ENCODE results near the gene MUC5B. TPM values are rescaled to one million over a fixed set of nuclear protein-coding genes. Genes with fewer than 3 reads are reported as not detected.

The MUC5B gene
- total and polyA plus RNA-seq, 2 donors (not counting 1 experiment from before 2014, with no cell fraction given), result not detected

GRCh38 chr11:1271927-1272326 lies 49.1 kb downstream of the MUC5B start:
- no peaks in the 10 kb centered on the region for H3K9me3 ChIP-seq (ENCODE audit: control insufficient read depth, insufficient read depth, low read depth, low read length)
- H3K9ac ChIP-seq (ENCODE audit: insufficient read depth, low read length), result no peak overlapping the region
- no peaks in the 10 kb centered on the region for H3K79me2 ChIP-seq (ENCODE audit: control insufficient read depth, insufficient read depth, low read length)
- H3K36me3 ChIP-seq (ENCODE audit: control insufficient read depth, insufficient read depth, low read length), result peaks cover 8% of the 10 kb centered on the region
- no peaks in the 10 kb centered on the region for H4K20me1 ChIP-seq (ENCODE audit: control insufficient read depth, extremely low read depth, insufficient read depth, low read length)
- H2AFZ ChIP-seq (ENCODE audit: low read length), result no peak overlapping the region
- DNase-seq (ENCODE audit: low read depth in 2 of 2), result no peak
- H3K4me1 ChIP-seq (ENCODE audit: control insufficient read depth, extremely low read depth, insufficient read depth, low read length), result no peaks in the 10 kb centered on the region
- no peak overlapping the region for H3K4me3 ChIP-seq (replicated peaks in 1 of 4; ENCODE audit: control extremely low read depth in 1 of 4, insufficient read depth in 1 of 4, low read depth in 3 of 4, low read length in 4 of 4)
- H3K27ac ChIP-seq (ENCODE audit: insufficient read depth, low read length), result no peak overlapping the region
- no peaks in the 10 kb centered on the region for H3K27me3 ChIP-seq (ENCODE audit: control insufficient read depth, insufficient read depth, low read length)
- no peak for TF ChIP-seq CTCF (conservative IDR thresholded peaks at IDR 0.05 in 1 of 2, IDR thresholded peaks at IDR 0.05 in 1 of 2; ENCODE audit: low read depth in 1 of 2, low read length in 2 of 2)
- no peak overlapping the region for H3K4me2 ChIP-seq (ENCODE audit: extremely low read depth, insufficient read depth, low read length)

GRCh38 chr11:1272531-1272930 lies 49.7 kb downstream of the MUC5B start:
- Histone ChIP-seq H3K27ac (ENCODE audit: insufficient read depth, low read length) (no peak overlapping the region), H3K9me3 (ENCODE audit: control insufficient read depth, insufficient read depth, low read depth, low read length) (no peaks in the 10 kb centered on the region), H3K79me2 (ENCODE audit: control insufficient read depth, insufficient read depth, low read length) (no peaks in the 10 kb centered on the region), H3K4me2 (ENCODE audit: extremely low read depth, insufficient read depth, low read length) (no peak overlapping the region), H3K9ac (ENCODE audit: insufficient read depth, low read length) (no peak overlapping the region), H3K27me3 (ENCODE audit: control insufficient read depth, insufficient read depth, low read length) (no peaks in the 10 kb centered on the region), H3K36me3 (ENCODE audit: control insufficient read depth, insufficient read depth, low read length) (peaks cover 8% of the 10 kb centered on the region), H4K20me1 (ENCODE audit: control insufficient read depth, extremely low read depth, insufficient read depth, low read length) (no peaks in the 10 kb centered on the region), H3K4me1 (ENCODE audit: control insufficient read depth, extremely low read depth, insufficient read depth, low read length) (no peaks in the 10 kb centered on the region), H2AFZ (ENCODE audit: low read length) (no peak overlapping the region), H3K4me3 (replicated peaks in 1 of 4; ENCODE audit: control extremely low read depth in 1 of 4, insufficient read depth in 1 of 4, low read depth in 3 of 4, low read length in 4 of 4) (no peak overlapping the region)
- DNase-seq (ENCODE audit: low read depth in 2 of 2), result no peak
- TF ChIP-seq CTCF (conservative IDR thresholded peaks at IDR 0.05 in 1 of 2, IDR thresholded peaks at IDR 0.05 in 1 of 2; ENCODE audit: low read depth in 1 of 2, low read length in 2 of 2) (no peak), EZH2 (IDR thresholded peaks at IDR 0.05; ENCODE audit: low read length, missing control alignments) (no peak)

GRCh38 chr11:1274501-1274900 lies 51.6 kb downstream of the MUC5B start:
- Histone ChIP-seq H3K27me3 (ENCODE audit: control insufficient read depth, insufficient read depth, low read length) (no peaks in the 10 kb centered on the region), H3K9me3 (ENCODE audit: control insufficient read depth, insufficient read depth, low read depth, low read length) (no peaks in the 10 kb centered on the region), H4K20me1 (ENCODE audit: control insufficient read depth, extremely low read depth, insufficient read depth, low read length) (no peaks in the 10 kb centered on the region), H3K27ac (ENCODE audit: insufficient read depth, low read length) (no peak overlapping the region), H3K9ac (ENCODE audit: insufficient read depth, low read length) (no peak overlapping the region), H3K4me2 (ENCODE audit: extremely low read depth, insufficient read depth, low read length) (no peak overlapping the region), H3K4me1 (ENCODE audit: control insufficient read depth, extremely low read depth, insufficient read depth, low read length) (no peaks in the 10 kb centered on the region), H3K36me3 (ENCODE audit: control insufficient read depth, insufficient read depth, low read length) (peaks cover 9% of the 10 kb centered on the region), H3K79me2 (ENCODE audit: control insufficient read depth, insufficient read depth, low read length) (no peaks in the 10 kb centered on the region), H2AFZ (ENCODE audit: low read length) (no peak overlapping the region), H3K4me3 (replicated peaks in 1 of 4; ENCODE audit: control extremely low read depth in 1 of 4, insufficient read depth in 1 of 4, low read depth in 3 of 4, low read length in 4 of 4) (no peak overlapping the region)
- no peak for TF ChIP-seq EZH2 (IDR thresholded peaks at IDR 0.05; ENCODE audit: low read length, missing control alignments)
- no peak for TF ChIP-seq CTCF (conservative IDR thresholded peaks at IDR 0.05 in 1 of 2, IDR thresholded peaks at IDR 0.05 in 1 of 2; ENCODE audit: low read depth in 1 of 2, low read length in 2 of 2)
- DNase-seq (ENCODE audit: low read depth in 2 of 2), result no peak
